Aorta (tissue), 5 donors: ENCODE measurements around the gene TMEM156. TPM values are rescaled to one million over a fixed set of nuclear protein-coding genes. Genes with fewer than 3 reads are reported as not detected.

Experiments used
- ATAC-seq: fragments of 200-7000 bp; cut with Tn5 transposase; one replicate; pipeline ENCODE4 v1.9.1; 2022; ENCODE audit warnings: moderate library complexity; ENCODE audit not compliant: low FRiP score
- DNase-seq, 2 donors: peaks; one replicate each; pipeline ENCODE4 v3.0.0-alpha.2; 2020
- H3K27ac ChIP-seq, 2 donors: one replicate each; pipeline ENCODE4 v1.5.1; 2013; ENCODE audit warnings: low read length in 2 of 2, mild to moderate bottlenecking in 2 of 2, moderate library complexity in 2 of 2, control low read depth in 1 of 2, inconsistent platforms in 1 of 2, low read depth in 1 of 2
- H3K27me3 ChIP-seq, 2 donors: one replicate each; pipeline ENCODE4 v1.6.1; 2013; ENCODE audit warnings: control low read depth in 1 of 2, low read length in 1 of 2, mild to moderate bottlenecking in 1 of 2, moderate library complexity in 1 of 2; ENCODE audit not compliant: insufficient read depth in 2 of 2, control insufficient read depth in 1 of 2
- H3K36me3 ChIP-seq, 2 donors: one replicate each; pipeline ENCODE4 v1.6.1; 2013; ENCODE audit warnings: control low read depth in 1 of 2, low read length in 1 of 2, mild to moderate bottlenecking in 1 of 2; ENCODE audit not compliant: insufficient read depth in 2 of 2, control insufficient read depth in 1 of 2
- H3K4me1 ChIP-seq, 2 donors: one replicate each; pipeline ENCODE4 v1.6.1; 2013; ENCODE audit warnings: low read length in 2 of 2, control low read depth in 1 of 2, mild to moderate bottlenecking in 1 of 2, moderate library complexity in 1 of 2; ENCODE audit not compliant: insufficient read depth in 2 of 2, control insufficient read depth in 1 of 2
- H3K4me3 ChIP-seq, 2 donors: one replicate each; pipeline ENCODE4 v1.5.1; 2013; ENCODE audit warnings: low read length in 2 of 2, control low read depth in 1 of 2, mild to moderate bottlenecking in 1 of 2
- H3K9me3 ChIP-seq: one replicate; pipeline ENCODE4 v1.6.1; 2013; ENCODE audit warnings: mild to moderate bottlenecking, low read length; ENCODE audit not compliant: control insufficient read depth
- WGBS, 2 donors: extraction: QIAGEN DNeasy Blood & Tissue Kit; methylation state at CpG; one replicate each; pipeline ENCODE4 v1.1.7; 2013; 5-methylcytosine and 5-hydroxymethylcytosine counted together
- intact Hi-C, 2 donors: fragments of 100-400 bp; cut with DNase I; formaldehyde crosslinking; loops; one replicate each; pipeline versions ENCODE4 v1.14.2 to v1.15.0; 2022
- polyA plus RNA-seq, 2 donors: library from polyadenylated mRNA; stranded (reverse); fragments of 200-250 nt; gene quantifications; one replicate each; pipeline ENCODE4 v1.2.3, GENCODE V29; 2013
- total RNA-seq, 2 donors: library from RNA; stranded (reverse); fragmentation: NEBNext Ultra II Directional; extraction: Animal tissue kit (Norgen Biotek cat#: 25700); gene quantifications; one replicate each; pipeline ENCODE4 v1.2.1, GENCODE V29; 2021
- donor health status: healthy with polysubstance abuse.
- donor health status: Bipolar disorder and iron deficiency.
- donor health status: DM: no; HTN: no; CAD: no.
- donor health status: DM: no; HTN: no; CAD: no.
- donor health status: DM: yes; HTN: yes; CAD: no.

TMEM156 gene
- total and polyA plus RNA-seq, 4 donors, result 0.05 to 0.52 (median 0.27) TPM

DNA sequence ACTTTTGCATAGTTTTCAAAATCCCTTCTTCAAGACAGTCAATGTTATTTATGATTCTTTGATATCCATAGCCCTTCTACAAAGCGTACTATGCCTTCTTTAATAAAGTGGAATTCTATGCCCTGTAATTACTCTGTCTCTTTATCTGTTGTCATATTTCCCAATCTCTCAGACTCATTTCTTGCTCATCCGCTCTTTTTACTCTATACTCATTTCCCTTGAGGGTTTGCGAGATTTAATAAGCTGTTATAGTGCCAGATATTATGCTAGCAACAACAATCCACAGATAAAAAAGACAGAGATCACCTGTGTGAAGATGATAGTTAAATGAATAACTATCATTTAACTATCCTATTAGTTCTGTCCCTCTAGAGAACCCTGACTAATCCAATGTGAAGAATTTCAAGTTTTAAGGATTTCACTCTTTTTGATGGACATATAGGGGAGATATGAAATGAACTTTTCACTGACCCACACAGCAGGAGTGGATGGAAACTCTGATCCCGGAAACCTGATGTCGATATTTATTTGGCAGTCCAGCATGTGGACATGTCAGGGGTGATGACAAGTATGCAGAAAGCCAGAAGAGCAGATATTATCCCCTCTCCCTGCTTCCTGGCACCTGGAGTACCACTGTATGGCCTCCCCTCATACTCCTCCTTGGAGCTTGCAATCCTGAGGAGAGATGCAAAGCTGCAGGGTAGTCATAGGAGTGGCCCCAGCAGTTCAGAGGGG is 49.7 kb downstream of the TMEM156 start:
- intact Hi-C loops, result no loop called here
- no peak for ATAC-seq

DNA sequence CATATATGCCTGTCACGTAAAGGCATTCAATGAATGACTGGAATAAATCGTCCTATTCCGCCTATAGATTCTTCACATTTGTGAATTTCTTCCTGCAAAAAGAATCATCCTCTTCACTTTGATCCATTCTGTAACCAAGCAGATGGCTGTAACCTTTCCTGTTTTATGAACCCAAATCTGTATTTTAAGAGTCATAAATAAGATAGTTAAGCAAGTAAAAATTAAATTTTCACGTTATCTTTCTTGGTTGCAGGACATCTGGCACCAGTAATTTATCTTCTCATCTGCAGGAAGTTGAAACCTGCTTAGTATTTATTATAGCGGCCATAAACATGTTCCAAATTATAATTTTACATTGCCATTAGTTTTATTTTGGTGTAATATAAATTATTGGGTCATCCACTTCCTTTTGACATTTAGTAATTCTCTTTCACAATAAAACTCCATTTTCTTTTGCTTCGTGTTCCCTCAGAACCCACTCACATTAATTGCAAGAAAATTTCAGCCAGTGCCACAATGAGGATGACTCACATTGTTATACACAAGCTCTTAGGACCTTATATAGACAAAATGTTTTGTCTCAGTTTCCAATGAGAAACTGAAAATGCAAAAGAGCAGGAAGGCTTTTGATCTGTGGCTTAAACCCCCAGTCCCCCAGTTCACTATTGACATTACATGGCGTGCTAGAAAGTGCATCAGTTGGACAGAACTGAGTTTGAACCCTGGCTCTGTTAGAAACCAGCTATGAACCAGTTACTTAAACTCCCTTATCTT is 51.1 kb downstream of the TMEM156 start:
- no peak overlapping the region for H3K27ac ChIP-seq
- H3K36me3 ChIP-seq, result no peaks in the 10 kb centered on the region
- intact Hi-C loops, result no loop called here
- no peaks in the 10 kb centered on the region for H3K4me1 ChIP-seq
- no peak overlapping the region for H3K4me3 ChIP-seq
- no peak for DNase-seq
- no peaks in the 10 kb centered on the region for H3K9me3 ChIP-seq
- ATAC-seq, result no peak
- no peaks in the 10 kb centered on the region for H3K27me3 ChIP-seq
- 69 to 72% methylated on average over 7 of the region's 7 CpGs for WGBS, 2 donors

More for the DNA sequence above, 49.7 kb downstream of the TMEM156 start:
- H3K4me1 ChIP-seq, result no peaks in the 10 kb centered on the region
- no peak for DNase-seq
- H3K27me3 ChIP-seq, result no peaks in the 10 kb centered on the region
- no peak overlapping the region for H3K4me3 ChIP-seq
- 74 to 77% methylated on average over 5 of the region's 5 CpGs for WGBS, 2 donors
- no peaks in the 10 kb centered on the region for H3K36me3 ChIP-seq
- H3K9me3 ChIP-seq, result no peaks in the 10 kb centered on the region
- H3K27ac ChIP-seq, result no peak overlapping the region

DNA sequence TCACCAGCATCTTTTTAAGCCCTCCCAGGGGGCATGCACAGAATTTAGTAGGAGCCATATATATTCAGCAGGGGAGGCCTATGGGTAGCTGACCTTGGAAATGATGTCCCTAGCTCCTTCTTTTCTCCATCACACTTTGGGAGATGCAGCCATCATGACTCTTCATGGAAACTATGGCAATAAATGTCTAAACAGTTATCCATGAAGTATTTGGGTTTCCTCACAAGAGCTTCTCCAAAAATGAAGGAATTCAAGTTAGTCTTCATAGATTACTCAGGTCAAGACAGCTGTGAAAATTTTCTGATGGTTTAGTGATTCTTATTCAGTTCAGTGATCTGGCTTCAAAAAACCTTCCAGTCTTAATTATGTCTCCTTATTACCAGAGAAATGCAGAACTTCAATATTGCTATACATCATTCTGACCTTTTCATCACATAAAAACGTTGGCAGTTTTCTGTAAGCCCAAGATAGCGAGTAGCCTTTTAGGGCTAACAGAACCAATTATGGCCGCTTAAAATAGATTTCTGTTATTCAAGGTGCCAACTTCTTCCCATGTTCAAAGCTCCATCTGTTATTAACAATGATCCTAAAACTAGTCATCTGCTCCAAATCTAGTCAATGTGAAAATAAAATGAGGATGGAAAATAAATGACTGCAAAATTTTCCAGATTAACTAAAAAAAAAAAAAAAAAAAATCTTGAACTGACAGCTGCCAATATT is 52.5 kb downstream of the TMEM156 start:
- WGBS, 2 donors, result 58 to 63% methylated on average over 3 of the region's 3 CpGs
- ATAC-seq (no peak), DNase-seq (no peak)
- Histone ChIP-seq H3K27me3 (no peaks in the 10 kb centered on the region), H3K4me1 (no peaks in the 10 kb centered on the region), H3K27ac (no peak overlapping the region), H3K4me3 (no peak overlapping the region), H3K9me3 (no peaks in the 10 kb centered on the region), H3K36me3 (no peaks in the 10 kb centered on the region)
- intact Hi-C loops, result no loop called here

DNA sequence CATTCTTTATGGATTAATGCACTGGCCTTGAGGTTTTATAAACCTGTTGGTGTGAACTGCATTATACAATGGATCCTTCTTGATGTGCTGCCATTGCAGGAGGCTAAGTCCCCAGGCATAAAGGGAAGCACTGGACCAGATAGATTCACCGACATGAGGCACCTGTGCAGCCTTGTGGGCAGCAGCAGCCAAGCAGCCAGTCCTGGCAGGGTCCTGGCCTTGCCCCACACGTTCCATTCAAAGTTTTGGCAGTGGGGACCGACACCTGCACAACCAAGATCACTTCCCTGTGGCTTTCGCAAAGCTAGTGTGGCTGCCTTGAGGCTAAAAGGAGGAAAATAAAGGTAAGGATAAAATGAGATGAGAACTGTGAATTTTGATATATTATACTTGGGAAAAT is 53.1 kb downstream of the TMEM156 start:
- no peak overlapping the region for H3K27ac ChIP-seq
- ATAC-seq, result no peak
- H3K4me1 ChIP-seq, result no peaks in the 10 kb centered on the region
- intact Hi-C loops, result no loop called here
- no peak overlapping the region for H3K4me3 ChIP-seq
- no peaks in the 10 kb centered on the region for H3K36me3 ChIP-seq
- WGBS, 2 donors, result 80 to 84% methylated on average over 4 of the region's 4 CpGs
- no peak for DNase-seq
- no peaks in the 10 kb centered on the region for H3K9me3 ChIP-seq
- no peaks in the 10 kb centered on the region for H3K27me3 ChIP-seq

DNA sequence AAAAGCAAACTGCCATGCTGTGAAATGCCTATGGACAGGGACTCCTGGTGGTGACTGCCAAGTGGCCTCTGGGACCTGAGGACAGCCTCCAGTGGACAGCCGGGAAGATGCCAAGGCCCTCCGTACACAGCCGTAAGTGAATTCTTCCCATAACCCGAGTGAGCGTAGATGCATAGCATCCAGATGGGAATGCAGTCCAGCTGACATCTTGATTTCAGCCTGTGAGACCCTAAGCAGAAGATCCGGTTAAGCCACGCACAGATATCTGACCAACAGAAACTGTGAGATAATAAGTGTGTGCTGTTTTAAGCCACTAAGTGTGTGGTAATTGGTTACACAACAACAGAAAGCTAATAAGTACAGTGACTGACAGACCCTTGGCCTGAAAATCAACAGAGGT is 55.9 kb downstream of the TMEM156 start:
- H3K4me1 ChIP-seq, result no peaks in the 10 kb centered on the region
- H3K27me3 ChIP-seq, result no peaks in the 10 kb centered on the region
- DNase-seq (no peak), ATAC-seq (no peak)
- WGBS, 2 donors, result 87 to 94% methylated on average over 7 of the region's 7 CpGs
- H3K27ac ChIP-seq, result no peak overlapping the region
- intact Hi-C loops, result no loop called here
- H3K36me3 ChIP-seq, result no peaks in the 10 kb centered on the region
- H3K4me3 ChIP-seq, result no peak overlapping the region
- no peaks in the 10 kb centered on the region for H3K9me3 ChIP-seq

DNA sequence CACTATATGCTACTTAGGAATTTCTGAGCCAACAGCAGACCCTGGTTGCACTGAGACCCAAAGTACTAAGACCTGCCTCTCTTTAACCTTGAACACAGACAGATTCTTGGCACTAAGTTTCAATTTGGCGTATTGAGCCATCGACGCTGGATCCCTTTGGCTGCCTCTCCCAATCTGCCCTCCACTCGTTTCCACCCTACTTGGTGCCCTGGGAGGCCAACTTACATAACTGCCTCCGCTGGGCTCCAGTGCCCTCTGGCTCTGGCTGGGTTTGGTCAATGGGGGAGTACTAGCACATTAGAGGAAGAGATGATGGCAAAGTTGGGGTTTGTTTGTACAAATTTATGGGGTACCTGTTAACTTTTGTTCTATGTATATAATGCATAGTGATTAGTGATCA is 63.5 kb downstream of the TMEM156 start:
- WGBS, 2 donors, result 80 to 87% methylated on average over 5 of the region's 5 CpGs
- H3K4me1 ChIP-seq, result no peaks in the 10 kb centered on the region
- intact Hi-C loops, result no loop called here

DNA sequence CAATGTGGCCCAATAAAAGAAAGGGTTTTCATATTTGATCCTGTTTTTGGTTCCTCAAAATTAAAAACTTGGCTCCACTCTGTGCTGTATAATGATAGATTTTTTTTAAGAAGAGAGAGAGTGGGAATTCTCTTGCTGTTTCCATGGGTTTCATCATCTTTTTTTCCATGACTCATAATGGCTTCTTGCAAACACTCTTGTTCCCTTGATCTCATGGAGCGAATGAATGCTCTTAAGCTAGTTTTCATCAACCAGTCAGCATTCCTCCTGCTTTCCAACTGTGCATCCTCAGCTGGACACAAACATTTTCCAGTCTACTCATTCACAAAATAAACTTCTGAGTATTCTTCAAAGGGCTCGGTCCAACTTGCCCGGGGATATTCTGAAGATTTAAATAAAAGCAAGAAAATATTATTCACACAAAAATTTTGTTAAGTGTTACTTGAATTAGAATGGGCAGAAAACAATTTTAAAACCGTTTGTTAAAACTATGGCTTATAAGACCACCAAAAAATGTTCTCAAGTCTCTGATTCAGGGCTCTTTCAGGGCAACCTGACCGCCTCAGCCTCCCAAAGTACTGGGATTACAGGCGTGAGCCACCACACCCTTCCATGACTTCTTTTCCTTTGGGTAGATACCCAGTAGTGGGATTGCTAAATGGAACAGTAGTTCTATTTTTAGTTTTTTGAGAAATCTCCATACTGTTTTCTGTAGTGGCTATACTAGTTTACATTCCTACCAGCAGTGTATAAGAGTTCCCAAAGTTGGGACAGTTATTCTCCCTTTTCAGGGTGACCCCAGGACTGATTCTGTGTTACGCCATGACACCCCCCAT is 64.7 kb downstream of the TMEM156 start:
- ATAC-seq, result peak; percentile 81
- Histone ChIP-seq H3K27me3 (no peaks in the 10 kb centered on the region), H3K4me3 (no peak overlapping the region), H3K9me3 (no peaks in the 10 kb centered on the region), H3K27ac (no peak overlapping the region), H3K36me3 (no peaks in the 10 kb centered on the region), H3K4me1 (no peaks in the 10 kb centered on the region)
- DNase-seq, result no peak
- WGBS, 2 donors, result 85 to 86% methylated on average over 7 of the region's 7 CpGs
- intact Hi-C loops, result no loop called here

More for the DNA sequence above, 63.5 kb downstream of the TMEM156 start:
- H3K27me3 ChIP-seq, result no peaks in the 10 kb centered on the region
- H3K4me3 ChIP-seq, result no peak overlapping the region
- DNase-seq (no peak), ATAC-seq (no peak)
- H3K36me3 ChIP-seq, result no peaks in the 10 kb centered on the region
- no peak overlapping the region for H3K27ac ChIP-seq
- H3K9me3 ChIP-seq, result no peaks in the 10 kb centered on the region

DNA sequence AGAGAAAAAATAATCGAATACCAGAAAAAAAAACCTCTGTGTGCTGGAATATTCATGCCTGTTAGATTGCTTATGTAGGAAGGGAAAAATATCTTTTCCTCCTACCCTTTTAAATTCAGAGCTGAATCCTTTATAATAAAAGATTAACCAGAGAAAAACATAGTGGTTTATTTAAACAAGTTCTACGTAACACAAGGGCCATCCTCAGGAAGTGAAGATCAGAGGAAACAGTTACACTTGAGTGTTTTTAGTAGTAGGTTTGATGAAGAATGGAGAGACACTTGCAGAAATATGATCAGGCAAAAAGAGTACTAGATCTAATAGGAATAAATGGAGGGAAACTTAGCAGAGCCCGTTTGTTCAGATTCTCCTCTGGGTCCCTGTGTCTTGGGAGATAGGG is 66.3 kb downstream of the TMEM156 start:
- Histone ChIP-seq H3K27me3 (no peaks in the 10 kb centered on the region), H3K4me1 (no peaks in the 10 kb centered on the region), H3K27ac (no peak overlapping the region), H3K36me3 (no peaks in the 10 kb centered on the region), H3K4me3 (no peak overlapping the region), H3K9me3 (no peaks in the 10 kb centered on the region)
- no peak for ATAC-seq
- no peak for DNase-seq
- WGBS, 2 donors, result 75 to 78% methylated on average over 3 of the region's 3 CpGs
- intact Hi-C loops, result no loop called here
